B cell (primary cell): ENCODE data around the gene ANKHD1. TPM values are rescaled to one million over a fixed set of nuclear protein-coding genes. Genes with fewer than 3 reads are reported as not detected.
A peak's percentile ranks its signal among the peaks of the same experiment; 100 is the strongest.

Source experiments
- ATAC-seq: fragments of 200-7000 bp; cut with Tn5 transposase; one replicate; pipeline ENCODE4 v1.10.0; 2021; ENCODE audit warnings: low read depth, mild to moderate bottlenecking, moderate number of reproducible peaks, moderate library complexity
- CTCF ChIA-PET: fragments of 350-600 bp; sonication (Branson Sonifier 250); formaldehyde crosslinking; loops from one replicate; lab custom pipeline; 2021; ENCODE audit warnings: antibody characterized with exemption, inconsistent platforms; lab: Charles Lee
- POLR2A ChIA-PET: fragments of 350-600 bp; sonication (Branson Sonifier 250); formaldehyde crosslinking; loops from one replicate; lab custom pipeline; 2021; ENCODE audit warnings: antibody characterized with exemption; lab: Charles Lee
- DNase-seq: peaks from one replicate; pipeline ENCODE4 v3.0.0; 2013
- H2AFZ ChIP-seq: 2 replicates; pipeline ENCODE4 v1.6.1; 2012; ENCODE audit warnings: mild to moderate bottlenecking, low read depth, low read length; ENCODE audit not compliant: insufficient read depth, poor library complexity, severe bottlenecking
- H3K27ac ChIP-seq, 2 donors: 1 replicate in 1 of 2; 2 replicates in 1 of 2; pipeline ENCODE4 v1.5.1; 2012 to 2013; ENCODE audit warnings: low read length in 2 of 2, mild to moderate bottlenecking in 2 of 2, moderate library complexity in 1 of 2
- H3K27me3 ChIP-seq, 4 experiments: fragments of 200-600 bp in 1 of 4; sonication (generic) in 1 of 4; replicated peaks in 1 of 4; 1 replicate in 2 of 4; 2 replicates in 2 of 4; pipeline versions ENCODE4 v1.6.1 to v1.7.0; 2013 to 2016; ENCODE audit warnings: low read length in 3 of 4, mild to moderate bottlenecking in 2 of 4, mixed read lengths in 1 of 4, moderate library complexity in 1 of 4; ENCODE audit not compliant: insufficient read depth in 4 of 4, control insufficient read depth in 3 of 4; ENCODE audit errors: control extremely low read depth in 1 of 4
- H3K36me3 ChIP-seq, 2 experiments: replicated peaks in 1 of 2; 1 replicate in 1 of 2; 2 replicates in 1 of 2; pipeline versions ENCODE4 v1.6.1 to v1.7.1; 2013; ENCODE audit warnings: low read length in 1 of 2; ENCODE audit not compliant: insufficient read depth in 2 of 2, control insufficient read depth in 1 of 2; ENCODE audit errors: control extremely low read depth in 1 of 2, extremely low read depth in 1 of 2
- H3K4me1 ChIP-seq, 2 donors: fragments of 200-600 bp in 1 of 2; sonication (generic) in 1 of 2; 1 replicate in 1 of 2; 2 replicates in 1 of 2; pipeline versions ENCODE4 v1.5.1 to v1.6.1; 2013 to 2017; ENCODE audit warnings: low read length in 2 of 2; ENCODE audit not compliant: control insufficient read depth in 2 of 2, insufficient read depth in 2 of 2
- H3K4me2 ChIP-seq: replicated peaks from 2 replicates; pipeline ENCODE3; 2012; ENCODE audit warnings: mild to moderate bottlenecking, low read depth, low read length; ENCODE audit not compliant: poor library complexity, severe bottlenecking
- H3K4me3 ChIP-seq, 5 experiments: fragments of 200-600 bp in 1 of 5; sonication (generic) in 1 of 5; 1 replicate in 3 of 5; 2 replicates in 2 of 5; pipeline versions ENCODE4 v1.5.1 to v1.7.0; 2011 to 2016; ENCODE audit warnings: low read length in 4 of 5, mild to moderate bottlenecking in 4 of 5, low read depth in 2 of 5, control low read depth in 1 of 5, moderate library complexity in 1 of 5; ENCODE audit not compliant: insufficient read depth in 1 of 5; ENCODE audit errors: control extremely low read depth in 1 of 5, extremely low read depth in 1 of 5
- H3K79me2 ChIP-seq: fragments of 200-600 bp; sonication (generic); one replicate; pipeline ENCODE4 v1.6.0; 2016; ENCODE audit warnings: low read length; ENCODE audit not compliant: control insufficient read depth, insufficient read depth
- H3K9ac ChIP-seq: fragments of 200-600 bp; sonication (generic); 2 replicates; pipeline ENCODE4 v1.6.1; 2017; ENCODE audit warnings: mild to moderate bottlenecking, low read length, moderate library complexity
- H3K9me3 ChIP-seq, 3 donors: one replicate each; pipeline versions ENCODE4 v1.6.1 to v1.7.1; 2013; ENCODE audit warnings: low read length in 2 of 3; ENCODE audit not compliant: control insufficient read depth in 2 of 3, insufficient read depth in 1 of 3; ENCODE audit errors: control extremely low read depth in 1 of 3
- H4K20me1 ChIP-seq: 2 replicates; pipeline ENCODE4 v1.6.0; 2012; ENCODE audit warnings: mild to moderate bottlenecking, low read length; ENCODE audit not compliant: insufficient read depth, control insufficient read depth, poor library complexity, severe bottlenecking
- H3K27ac Mint-ChIP-seq: one replicate; pipeline ENCODE4 v1.8.0; 2021; ENCODE audit warnings: mixed read lengths
- H3K27me3 Mint-ChIP-seq: one replicate; pipeline ENCODE4 v1.8.0; 2021; ENCODE audit warnings: mixed read lengths
- H3K4me1 Mint-ChIP-seq: one replicate; pipeline ENCODE4 v1.8.0; 2021; ENCODE audit warnings: mixed read lengths
- H3K4me3 Mint-ChIP-seq: one replicate; pipeline ENCODE4 v1.8.0; 2021; ENCODE audit warnings: mixed read lengths
- H3K9me3 Mint-ChIP-seq: one replicate; pipeline ENCODE4 v1.8.0; 2022; ENCODE audit warnings: mixed read lengths; ENCODE audit not compliant: insufficient read depth
- EZH2 ChIP-seq: IDR thresholded peaks from 2 replicates; pipeline ENCODE4 v1.6.1; 2012; ENCODE audit warnings: borderline replicate concordance, low read depth, mild to moderate bottlenecking, moderate library complexity, low read length; ENCODE audit not compliant: insufficient read depth, poor library complexity, severe bottlenecking
- WGBS: methylation state at CpG from one replicate; pipeline ENCODE4 v1.1.5; 2013; ENCODE audit warnings: missing lambda C conversion rate; ENCODE audit not compliant: insufficient coverage; 5-methylcytosine and 5-hydroxymethylcytosine counted together
- intact Hi-C: fragments of 100-400 bp; cut with micrococcal nuclease; formaldehyde crosslinking; loops from one replicate; pipeline ENCODE4 v1.10.0; 2022
- polyA plus RNA-seq: library from polyadenylated mRNA; depleted of rRNA; stranded (reverse); fragments of >200 nt; gene quantifications from 2 replicates; pipeline ENCODE4 v1.2.3, GENCODE V29; 2012
- total RNA-seq, 2 donors: library from RNA; stranded (reverse); fragments of 120-200 nt in 1 of 2; gene quantifications; 1 replicate in 1 of 2; 2 replicates in 1 of 2; pipeline versions ENCODE4 v1.2.3 to v1.2.4, GENCODE V29; 2013 to 2022
- TF ChIP-seq, protein P1 (sequence below): fragments of 200-600 bp; IDR thresholded peaks from one replicate; pipeline ENCODE4 v1.8.0; 2022; ENCODE audit warnings: antibody characterized with exemption, mild to moderate bottlenecking

The ANKHD1 gene
- total and polyA plus RNA-seq, 2 donors (not counting 1 experiment from before 2014, with no cell fraction given), result 96.3 to 246 TPM

DNA sequence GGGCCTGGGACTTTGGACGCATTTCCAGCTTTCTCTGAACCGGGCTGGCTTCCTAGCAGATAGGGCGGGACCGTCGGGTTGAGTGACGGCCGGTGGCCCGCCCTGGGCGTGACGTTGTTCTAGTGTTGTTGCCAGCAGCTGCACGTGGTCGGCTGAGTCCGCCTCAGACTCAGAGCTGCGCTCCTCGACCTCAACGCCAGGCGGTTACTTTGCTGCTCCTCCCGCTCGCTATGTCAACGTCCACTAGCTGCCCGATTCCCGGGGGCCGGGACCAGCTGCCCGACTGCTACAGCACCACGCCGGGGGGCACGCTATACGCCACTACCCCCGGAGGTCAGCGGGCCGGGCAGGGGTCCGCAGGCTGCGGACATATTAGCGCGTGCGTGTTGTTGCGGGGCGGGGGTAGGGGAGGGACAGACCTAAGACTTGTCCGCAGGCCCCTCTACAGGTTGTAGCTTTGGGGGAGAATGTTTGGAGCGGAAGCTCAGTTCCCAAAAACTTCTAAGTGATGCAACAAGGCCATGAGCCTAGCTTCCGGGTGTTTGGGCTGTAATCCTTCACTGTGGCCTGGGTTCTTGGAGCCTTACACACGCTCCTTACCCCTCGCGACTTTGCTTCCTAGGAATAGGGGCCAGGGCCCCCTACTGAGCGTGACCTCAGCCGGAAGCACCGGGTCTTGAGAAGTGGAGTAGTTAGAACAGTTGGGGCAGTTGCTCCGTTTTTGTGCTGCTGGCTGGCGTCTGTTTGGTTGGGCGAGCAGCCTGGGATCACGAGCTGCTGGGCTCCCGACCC, 146.1 kb downstream of the ANKHD1 start, which contains the start of gene EIF4EBP3:
Gene EIF4EBP3, plus strand, starts transcription at position 155 of the 792 bp plus-strand sequence. Its CDS starts 76 bp downstream, at position 231.
- ChIA-PET POLR2A (interaction anchor here (0.5 to 2.9 kb wide), 11 partner anchors 10 to 433 kb away, joined by 3 to 35 read pairs (median 4); partner anchors contain the start of genes ANKHD1, APBB3, CD14 and HARS1), CTCF (interaction anchor here (0.8 to 2.3 kb wide), 11 partner anchors 9 to 175 kb away, joined by 3 to 18 read pairs (median 4); partner anchors contain the start of genes APBB3, HARS1, HARS2 and IK)
- H3K27me3 ChIP-seq, result no peaks in the 10 kb centered on the region
- no peaks in the 10 kb centered on the region for H3K9me3 Mint-ChIP-seq
- H3K4me1 ChIP-seq, result peaks cover 10 to 30% of the 10 kb centered on the region in 2 donors
- peak within 1 kb of the TSS; percentile 94 for H3K4me3 Mint-ChIP-seq
- peak; percentile 91 for DNase-seq
- H3K9ac ChIP-seq, result peak within 1 kb of the TSS; percentile 85
- peak within 1 kb of the TSS; percentile 93 for H3K4me2 ChIP-seq
- TF ChIP-seq EZH2, result no peak
- TF ChIP-seq, protein P1, sequence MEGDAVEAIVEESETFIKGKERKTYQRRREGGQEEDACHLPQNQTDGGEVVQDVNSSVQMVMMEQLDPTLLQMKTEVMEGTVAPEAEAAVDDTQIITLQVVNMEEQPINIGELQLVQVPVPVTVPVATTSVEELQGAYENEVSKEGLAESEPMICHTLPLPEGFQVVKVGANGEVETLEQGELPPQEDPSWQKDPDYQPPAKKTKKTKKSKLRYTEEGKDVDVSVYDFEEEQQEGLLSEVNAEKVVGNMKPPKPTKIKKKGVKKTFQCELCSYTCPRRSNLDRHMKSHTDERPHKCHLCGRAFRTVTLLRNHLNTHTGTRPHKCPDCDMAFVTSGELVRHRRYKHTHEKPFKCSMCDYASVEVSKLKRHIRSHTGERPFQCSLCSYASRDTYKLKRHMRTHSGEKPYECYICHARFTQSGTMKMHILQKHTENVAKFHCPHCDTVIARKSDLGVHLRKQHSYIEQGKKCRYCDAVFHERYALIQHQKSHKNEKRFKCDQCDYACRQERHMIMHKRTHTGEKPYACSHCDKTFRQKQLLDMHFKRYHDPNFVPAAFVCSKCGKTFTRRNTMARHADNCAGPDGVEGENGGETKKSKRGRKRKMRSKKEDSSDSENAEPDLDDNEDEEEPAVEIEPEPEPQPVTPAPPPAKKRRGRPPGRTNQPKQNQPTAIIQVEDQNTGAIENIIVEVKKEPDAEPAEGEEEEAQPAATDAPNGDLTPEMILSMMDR, result peak; percentile 77
- peaks cover 30% of the 10 kb centered on the region for H3K4me1 Mint-ChIP-seq
- peaks cover 0 to 34% of the 10 kb centered on the region in 2 experiments for H3K36me3 ChIP-seq
- H3K4me3 ChIP-seq, result peak within 1 kb of the TSS; percentile 35 to 93 (median 79)
- H4K20me1 ChIP-seq, result no peaks in the 10 kb centered on the region
- H3K27me3 Mint-ChIP-seq, result no peaks in the 10 kb centered on the region
- peak within 1 kb of the TSS; percentile 81 to 85 for H3K27ac ChIP-seq
- H3K27ac Mint-ChIP-seq, result peak within 1 kb of the TSS; percentile 94
- ATAC-seq, result peak; percentile 97
- no peaks in the 10 kb centered on the region for H3K9me3 ChIP-seq
- H3K79me2 ChIP-seq, result peaks cover 4% of the 10 kb centered on the region
- 4% methylated on average over 49 of the region's 52 CpGs for WGBS
- intact Hi-C loops, result loop anchor here (1.0 to 5.0 kb wide), 6 partner anchors 10 to 155 kb away; partner anchors contain the start of genes ANKHD1, APBB3, IK and NDUFA2
- H2AFZ ChIP-seq, result peak within 1 kb of the TSS; percentile 82
